A549 (cell line): Measurements from ENCODE around the gene CNTNAP2. TPM values are rescaled to one million over a fixed set of nuclear protein-coding genes. Genes with fewer than 3 reads are reported as not detected.

Source experiments
- ATAC-seq, 2 experiments: fragments of 200-7000 bp in 1 of 2; fragments of >200 bp in 1 of 2; cut with Nextera tagmentation in 1 of 2; cut with Tn5 transposase in 1 of 2; 3 replicates each; pipeline versions ENCODE4 v1.8.0 to v1.9.1; 2018 to 2020; ENCODE audit warnings: mild to moderate bottlenecking in 1 of 2, moderate library complexity in 1 of 2
- CTCF ChIA-PET: fragments of 300-600 bp; sonication (Branson Sonifier 250); formaldehyde crosslinking; extraction: SDS; loops from one replicate; lab custom pipeline; 2021; ENCODE audit warnings: antibody characterized with exemption, inconsistent platforms; lab: Yijun Ruan, JAX
- POLR2A ChIA-PET: fragments of 350-600 bp; formaldehyde crosslinking; extraction: SDS; loops from one replicate; lab custom pipeline; 2021; ENCODE audit warnings: antibody characterized with exemption, inconsistent platforms; lab: Yijun Ruan, JAX
- DNase-seq, 2 experiments: peaks; one replicate each; pipeline versions ENCODE4 v3.0.0 to v3.0.0-alpha.2; 2011 to 2016; ENCODE audit warnings: low read depth in 1 of 2, low spot score in 1 of 2
- FAIRE-seq: peaks from 2 replicates; lab custom pipeline; 2011; peaks lifted over from hg19 to GRCh38; lab: Jason Lieb, UNC
- H3K27ac ChIP-seq, 2 experiments: fragments of >200 bp; sonication (Bioruptor Twin); formaldehyde crosslinking; 3 replicates each; pipeline ENCODE4 v1.5.1; 2016 to 2017
- H3K4me1 ChIP-seq: fragments of >200 bp; sonication (Bioruptor Twin); formaldehyde crosslinking; 3 replicates; pipeline ENCODE4 v1.6.1; 2016
- H3K4me2 ChIP-seq: fragments of >200 bp; sonication (Bioruptor Twin); formaldehyde crosslinking; 3 replicates; pipeline ENCODE4 v1.6.1; 2016
- H3K4me3 ChIP-seq: fragments of >200 bp; sonication (Bioruptor Twin); formaldehyde crosslinking; 3 replicates; pipeline ENCODE4 v1.5.1; 2016
- H3K9me3 ChIP-seq: fragments of >200 bp; sonication (Bioruptor Twin); formaldehyde crosslinking; 3 replicates; pipeline ENCODE4 v1.6.1; 2016
- CEBPB ChIP-seq, 2 experiments: fragments of >200 bp in 1 of 2; sonication (Bioruptor Twin) in 1 of 2; formaldehyde crosslinking in 1 of 2; IDR thresholded peaks; 2 replicates each; pipeline ENCODE4 v1.6.1; 2012 to 2016
- EHMT2 ChIP-seq: fragments of 200-600 bp; sonication (generic); IDR thresholded peaks from 2 replicates; pipeline ENCODE4 v1.6.1; 2016; ENCODE audit warnings: antibody characterized with exemption, low read depth, mild to moderate bottlenecking, moderate library complexity
- EP300 ChIP-seq, 2 experiments: fragments of >200 bp; sonication (Bioruptor Twin); formaldehyde crosslinking; IDR thresholded peaks; 2 replicates in 1 of 2; 3 replicates in 1 of 2; pipeline ENCODE4 v1.6.1; 2016 to 2017
- GATA3 ChIP-seq: IDR thresholded peaks from 2 replicates; pipeline ENCODE4 v1.6.1; 2012; ENCODE audit warnings: borderline replicate concordance
- HOXA7 ChIP-seq: fragments of 250-450 bp; sonication (Bioruptor Pico); IDR thresholded peaks from 2 replicates; pipeline ENCODE4 v1.5.0; 2020; ENCODE audit warnings: mild to moderate bottlenecking, moderate library complexity
- HOXB5 ChIP-seq: fragments of 250-450 bp; sonication (Bioruptor Pico); IDR thresholded peaks from 2 replicates; pipeline ENCODE4 v1.5.0; 2020; ENCODE audit warnings: mild to moderate bottlenecking, moderate library complexity
- JUNB ChIP-seq: fragments of >200 bp; sonication (Bioruptor Twin); formaldehyde crosslinking; IDR thresholded peaks from 2 replicates; pipeline ENCODE4 v1.6.1; 2016
- KDM5A ChIP-seq: fragments of 200-600 bp; sonication (generic); IDR thresholded peaks from 2 replicates; pipeline ENCODE4 v1.6.1; 2016; ENCODE audit warnings: antibody characterized with exemption, mild to moderate bottlenecking
- MYC ChIP-seq: IDR thresholded peaks from 2 replicates; pipeline ENCODE4 v1.6.1; 2012; ENCODE audit warnings: mild to moderate bottlenecking, inconsistent platforms, low read length, improper control_type of control experiment, borderline replicate concordance
- NFE2L2 ChIP-seq: fragments of 150-350 bp; conservative IDR thresholded peaks from 2 replicates; pipeline ENCODE4 v1.6.1; 2014; ENCODE audit warnings: low read length
- PHF8 ChIP-seq: fragments of 200-600 bp; sonication (generic); IDR thresholded peaks from 2 replicates; pipeline ENCODE4 v1.6.1; 2016; ENCODE audit warnings: low read depth, mild to moderate bottlenecking, antibody characterized with exemption, moderate library complexity, borderline replicate concordance
- RARB ChIP-seq: fragments of 250-450 bp; sonication (Bioruptor Pico); IDR thresholded peaks from 2 replicates; pipeline ENCODE4 v1.8.0; 2021; ENCODE audit warnings: mild to moderate bottlenecking, moderate library complexity
- REST ChIP-seq: fragments of 200-600 bp; sonication (generic); IDR thresholded peaks from 2 replicates; pipeline ENCODE4 v1.6.1; 2016; ENCODE audit warnings: antibody characterized with exemption, mild to moderate bottlenecking, moderate library complexity
- RFX5 ChIP-seq: fragments of 450-650 bp; IDR thresholded peaks from 2 replicates; pipeline ENCODE4 v1.7.1; 2014; ENCODE audit warnings: antibody characterized with exemption, mild to moderate bottlenecking, moderate library complexity
- SREBF2 ChIP-seq: fragments of 450-650 bp; IDR thresholded peaks from 2 replicates; pipeline ENCODE4 v1.6.1; 2014; ENCODE audit warnings: mild to moderate bottlenecking, moderate library complexity
- TP53 ChIP-seq: fragments of 250-450 bp; sonication (Bioruptor Pico); IDR thresholded peaks from 2 replicates; pipeline ENCODE4 v1.5.0; 2021; ENCODE audit warnings: mild to moderate bottlenecking, moderate library complexity
- ZC3H11A ChIP-seq: fragments of 450-650 bp; IDR thresholded peaks from 2 replicates; pipeline ENCODE4 v1.6.1; 2014; ENCODE audit warnings: antibody characterized with exemption, mild to moderate bottlenecking
- ZNF302 ChIP-seq: fragments of 250-450 bp; sonication (Bioruptor Pico); IDR thresholded peaks from 2 replicates; pipeline ENCODE4 v1.9.0; 2021; ENCODE audit warnings: inconsistent platforms, mild to moderate bottlenecking, moderate library complexity
- ZSCAN20 ChIP-seq: fragments of 250-450 bp; sonication (Bioruptor Pico); IDR thresholded peaks from 2 replicates; pipeline ENCODE4 v1.8.0; 2022; ENCODE audit warnings: mild to moderate bottlenecking, moderate library complexity
- WGBS: methylation state at CpG from one replicate; pipeline ENCODE4 v1.1.6; 2017; ENCODE audit errors: missing lambda C conversion rate; 5-methylcytosine and 5-hydroxymethylcytosine counted together
- polyA plus RNA-seq, 4 experiments: library from polyadenylated mRNA; depleted of rRNA in 3 of 4; stranded (reverse); fragments of >200 nt; fragmentation: RNase III in 1 of 4; extraction: RNeasy Plus Mini Kit Qiagen cat#74134 plus additional on column Dnase treatment in 1 of 4; gene quantifications; 2 replicates in 3 of 4; 3 replicates in 1 of 4; pipeline ENCODE4 v1.2.3, GENCODE V29; 2011 to 2017
- TF ChIP-seq, protein P1 (sequence below): fragments of >200 bp; sonication (Bioruptor Twin); formaldehyde crosslinking; IDR thresholded peaks from 3 replicates; pipeline ENCODE4 v1.5.1; 2016
- TF ChIP-seq, protein P2 (sequence below): fragments of >200 bp; sonication (Bioruptor Twin); formaldehyde crosslinking; IDR thresholded peaks from 3 replicates; pipeline ENCODE4 v1.6.1; 2016
- TF ChIP-seq, protein P3 (sequence below): IDR thresholded peaks from 2 replicates; pipeline ENCODE4 v1.6.1; 2012; ENCODE audit warnings: low read depth, borderline replicate concordance
- TF ChIP-seq, protein P4 (sequence below): fragments of 250-450 bp; sonication (Bioruptor Pico); IDR thresholded peaks from 2 replicates; pipeline ENCODE4 v1.5.0; 2021; ENCODE audit warnings: mild to moderate bottlenecking, moderate library complexity, borderline replicate concordance

Gene CNTNAP2
- polyA plus RNA-seq, 2 of the 4 experiments (the other 2 are of a cell fraction) = 0.05 to 0.13 TPM

DNA sequence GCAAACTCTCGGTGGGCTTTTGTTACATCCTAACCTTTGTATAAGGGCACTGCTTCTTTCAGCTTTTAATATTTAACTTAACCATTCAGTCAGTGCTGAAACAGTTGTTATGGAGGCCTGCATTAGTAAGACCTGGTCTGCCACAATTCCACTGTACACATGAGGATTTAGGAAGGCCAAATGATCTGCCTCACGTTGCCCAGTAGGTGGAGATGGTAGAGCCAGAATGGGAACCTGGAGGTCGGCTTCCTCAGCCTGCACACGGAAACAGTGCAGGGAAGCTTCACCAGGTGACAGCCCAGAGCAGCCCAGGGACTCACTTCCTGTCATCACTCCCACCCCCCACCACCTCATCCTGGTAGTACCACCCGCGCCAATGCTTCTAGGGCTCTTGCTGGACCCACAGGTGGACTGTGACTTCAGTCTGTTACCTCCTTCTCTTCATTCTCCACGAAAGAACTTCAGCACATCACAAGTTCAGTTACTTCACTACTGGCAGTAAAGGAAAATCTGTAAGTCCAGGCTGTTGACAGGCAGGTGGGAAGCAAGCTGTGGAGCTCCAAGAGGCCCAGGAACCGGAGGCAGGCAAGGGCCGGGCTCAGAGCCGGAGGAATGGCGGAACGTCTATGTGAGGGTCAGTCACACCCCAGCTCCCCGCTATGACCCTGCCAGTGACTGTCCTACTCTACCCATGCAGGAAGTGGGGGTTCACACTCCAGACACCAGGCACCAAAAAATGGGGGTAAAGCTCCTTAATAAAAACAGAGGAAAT is 1993.7 kb downstream of the CNTNAP2 start (continued):
- TF ChIP-seq, protein P1, sequence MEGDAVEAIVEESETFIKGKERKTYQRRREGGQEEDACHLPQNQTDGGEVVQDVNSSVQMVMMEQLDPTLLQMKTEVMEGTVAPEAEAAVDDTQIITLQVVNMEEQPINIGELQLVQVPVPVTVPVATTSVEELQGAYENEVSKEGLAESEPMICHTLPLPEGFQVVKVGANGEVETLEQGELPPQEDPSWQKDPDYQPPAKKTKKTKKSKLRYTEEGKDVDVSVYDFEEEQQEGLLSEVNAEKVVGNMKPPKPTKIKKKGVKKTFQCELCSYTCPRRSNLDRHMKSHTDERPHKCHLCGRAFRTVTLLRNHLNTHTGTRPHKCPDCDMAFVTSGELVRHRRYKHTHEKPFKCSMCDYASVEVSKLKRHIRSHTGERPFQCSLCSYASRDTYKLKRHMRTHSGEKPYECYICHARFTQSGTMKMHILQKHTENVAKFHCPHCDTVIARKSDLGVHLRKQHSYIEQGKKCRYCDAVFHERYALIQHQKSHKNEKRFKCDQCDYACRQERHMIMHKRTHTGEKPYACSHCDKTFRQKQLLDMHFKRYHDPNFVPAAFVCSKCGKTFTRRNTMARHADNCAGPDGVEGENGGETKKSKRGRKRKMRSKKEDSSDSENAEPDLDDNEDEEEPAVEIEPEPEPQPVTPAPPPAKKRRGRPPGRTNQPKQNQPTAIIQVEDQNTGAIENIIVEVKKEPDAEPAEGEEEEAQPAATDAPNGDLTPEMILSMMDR = no peak
- TF ChIP-seq SREBF2 = no peak

DNA sequence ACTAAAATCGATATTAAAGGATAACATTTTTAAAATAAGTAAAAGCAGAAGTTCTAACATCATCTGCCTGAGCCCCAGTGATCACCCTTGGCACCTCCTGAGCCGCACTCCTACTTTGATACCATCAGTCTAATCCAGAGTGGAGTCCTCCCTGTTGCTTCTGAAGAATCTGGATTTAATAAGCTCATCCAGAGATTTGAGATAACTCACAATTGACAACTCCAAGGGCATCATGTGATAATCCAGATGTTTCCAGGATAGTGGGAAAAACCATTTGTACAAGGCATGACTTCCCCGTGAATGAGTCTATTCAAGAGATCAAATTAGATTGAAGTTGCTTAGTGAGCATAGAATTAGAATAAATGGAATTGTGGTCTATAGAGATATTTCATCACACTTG is 1998.2 kb downstream of the CNTNAP2 start:
- ATAC-seq (no peak), FAIRE-seq (no peak), DNase-seq (no peak)
- no peak overlapping the region for H3K4me3 ChIP-seq
- no peaks in the 10 kb centered on the region for H3K4me1 ChIP-seq
- ChIA-PET POLR2A (no interaction called here), CTCF (no interaction called here)
- TF ChIP-seq ZNF302 (CRISPR knock-in tag) (no peak), JUNB (no peak), ZC3H11A (no peak), EHMT2 (no peak), NFE2L2 (no peak), RFX5 (no peak), CEBPB (IDR thresholded peaks at IDR 0.05) (no peak)
- TF ChIP-seq, protein P2, sequence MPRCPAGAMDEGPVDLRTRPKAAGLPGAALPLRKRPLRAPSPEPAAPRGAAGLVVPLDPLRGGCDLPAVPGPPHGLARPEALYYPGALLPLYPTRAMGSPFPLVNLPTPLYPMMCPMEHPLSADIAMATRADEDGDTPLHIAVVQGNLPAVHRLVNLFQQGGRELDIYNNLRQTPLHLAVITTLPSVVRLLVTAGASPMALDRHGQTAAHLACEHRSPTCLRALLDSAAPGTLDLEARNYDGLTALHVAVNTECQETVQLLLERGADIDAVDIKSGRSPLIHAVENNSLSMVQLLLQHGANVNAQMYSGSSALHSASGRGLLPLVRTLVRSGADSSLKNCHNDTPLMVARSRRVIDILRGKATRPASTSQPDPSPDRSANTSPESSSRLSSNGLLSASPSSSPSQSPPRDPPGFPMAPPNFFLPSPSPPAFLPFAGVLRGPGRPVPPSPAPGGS = no peak
- no peaks in the 10 kb centered on the region for H3K9me3 ChIP-seq
- no peak overlapping the region for H3K27ac ChIP-seq
- H3K4me2 ChIP-seq = no peak overlapping the region
- 11% methylated on average over 3 of the region's 3 CpGs for WGBS

DNA sequence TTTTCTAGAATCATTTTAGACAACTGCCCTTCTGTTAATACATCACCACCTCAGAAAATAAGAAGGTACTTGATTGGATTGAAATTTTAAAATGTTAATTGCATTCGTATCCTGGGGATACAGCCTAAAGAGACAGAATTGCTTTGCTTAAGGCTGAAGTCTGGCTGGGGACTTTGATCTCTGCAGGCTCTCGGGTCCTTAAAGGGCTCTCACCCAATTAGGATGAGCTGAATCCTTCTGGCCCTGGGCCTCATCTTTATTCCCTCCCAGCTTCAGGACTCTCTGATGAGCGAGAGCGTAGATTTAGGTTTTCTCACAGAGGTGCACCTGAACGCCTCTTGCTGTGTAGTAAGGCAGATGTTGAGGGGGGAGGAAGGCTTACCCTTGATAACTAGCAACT is 1998.7 kb downstream of the CNTNAP2 start:
- no peak for DNase-seq
- no peak for ATAC-seq
- ChIA-PET CTCF (no interaction called here), POLR2A (no interaction called here)
- Histone ChIP-seq H3K4me3 (no peak overlapping the region), H3K4me1 (no peaks in the 10 kb centered on the region), H3K9me3 (no peaks in the 10 kb centered on the region), H3K4me2 (no peak overlapping the region)
- TF ChIP-seq RARB (CRISPR knock-in tag) (no peak), GATA3 (no peak), EHMT2 (no peak), HOXB5 (no peak)
- TF ChIP-seq, protein P3, sequence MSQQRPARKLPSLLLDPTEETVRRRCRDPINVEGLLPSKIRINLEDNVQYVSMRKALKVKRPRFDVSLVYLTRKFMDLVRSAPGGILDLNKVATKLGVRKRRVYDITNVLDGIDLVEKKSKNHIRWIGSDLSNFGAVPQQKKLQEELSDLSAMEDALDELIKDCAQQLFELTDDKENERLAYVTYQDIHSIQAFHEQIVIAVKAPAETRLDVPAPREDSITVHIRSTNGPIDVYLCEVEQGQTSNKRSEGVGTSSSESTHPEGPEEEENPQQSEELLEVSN = no peak
- TF ChIP-seq, all 56 proteins: peak for 0
- no peak for FAIRE-seq
- H3K27ac ChIP-seq = no peak overlapping the region
- WGBS = 44% methylated on average over 5 of the region's 5 CpGs

GRCh38 chr7:148116195-148116594 is 1999.6 kb downstream of the CNTNAP2 start:
- H3K4me3 ChIP-seq = no peak overlapping the region
- ATAC-seq = no peak
- CTCF ChIA-PET = no interaction called here
- H3K4me1 ChIP-seq = no peaks in the 10 kb centered on the region
- WGBS = 18% methylated on average over 5 of the region's 5 CpGs
- POLR2A ChIA-PET = no interaction called here
- H3K27ac ChIP-seq = no peak overlapping the region
- no peak overlapping the region for H3K4me2 ChIP-seq
- DNase-seq = no peak
- FAIRE-seq = no peak
- no peaks in the 10 kb centered on the region for H3K9me3 ChIP-seq
- TF ChIP-seq KDM5A = no peak
- TF ChIP-seq TP53 (CRISPR knock-in tag) = no peak
- TF ChIP-seq, protein P4, sequence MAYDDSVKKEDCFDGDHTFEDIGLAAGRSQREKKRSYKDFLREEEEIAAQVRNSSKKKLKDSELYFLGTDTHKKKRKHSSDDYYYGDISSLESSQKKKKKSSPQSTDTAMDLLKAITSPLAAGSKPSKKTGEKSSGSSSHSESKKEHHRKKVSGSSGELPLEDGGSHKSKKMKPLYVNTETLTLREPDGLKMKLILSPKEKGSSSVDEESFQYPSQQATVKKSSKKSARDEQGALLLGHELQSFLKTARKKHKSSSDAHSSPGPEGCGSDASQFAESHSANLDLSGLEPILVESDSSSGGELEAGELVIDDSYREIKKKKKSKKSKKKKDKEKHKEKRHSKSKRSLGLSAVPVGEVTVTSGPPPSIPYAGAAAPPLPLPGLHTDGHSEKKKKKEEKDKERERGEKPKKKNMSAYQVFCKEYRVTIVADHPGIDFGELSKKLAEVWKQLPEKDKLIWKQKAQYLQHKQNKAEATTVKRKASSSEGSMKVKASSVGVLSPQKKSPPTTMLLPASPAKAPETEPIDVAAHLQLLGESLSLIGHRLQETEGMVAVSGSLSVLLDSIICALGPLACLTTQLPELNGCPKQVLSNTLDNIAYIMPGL (CRISPR knock-in tag) = no peak
- TF ChIP-seq ZSCAN20 = no peak
- TF ChIP-seq REST = no peak
- no peak for TF ChIP-seq HOXA7 (CRISPR knock-in tag)
- TF ChIP-seq MYC = no peak
- TF ChIP-seq EP300 (IDR thresholded peaks at IDR 0.05) = no peak
- TF ChIP-seq PHF8 = no peak
- TF ChIP-seq CEBPB (IDR thresholded peaks at IDR 0.05) = no peak
